CD4-positive, alpha-beta T cell treated with Interleukin-4 for 1 hour (primary cell): ENCODE results near the gene BRD3.

Experiments used
- DNase-seq, 2 donors: peaks; one replicate each; pipeline ENCODE4 v3.0.0-alpha.2; 2020 to 2022

BRD3 gene

GRCh38 chr9:134053941-134054761 lies 13.7 kb downstream of the BRD3 start:
- DNase-seq, result no peak

- DNase-seq, result no peak
Measured at GRCh38 chr9:134053401-134053871, 14.4 kb downstream of the BRD3 start.

DNA sequence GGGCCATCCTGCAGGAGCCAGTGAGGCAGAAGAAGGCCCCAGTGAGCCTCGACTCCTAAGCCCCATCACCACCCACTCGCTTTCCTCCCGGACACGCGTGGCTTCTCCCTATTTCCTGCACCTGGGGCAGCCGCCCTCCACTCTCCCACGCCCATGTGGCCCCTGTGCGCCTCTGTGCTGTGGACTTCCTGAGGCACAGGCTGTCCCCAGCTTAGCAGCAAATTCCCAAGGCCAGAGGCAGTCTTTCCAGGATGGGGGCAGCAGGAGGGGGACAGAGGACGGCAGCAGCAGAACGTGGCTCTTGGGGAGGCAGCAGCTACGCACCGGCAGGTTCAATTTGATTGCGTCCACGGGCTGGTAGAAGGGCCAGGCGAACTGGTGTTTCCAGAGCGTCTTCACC lies 14.9 kb downstream of the BRD3 start:
- no peak for DNase-seq

- DNase-seq, result no peak
Measured at GRCh38 chr9:134052491-134052890, 15.3 kb downstream of the BRD3 start.

DNA sequence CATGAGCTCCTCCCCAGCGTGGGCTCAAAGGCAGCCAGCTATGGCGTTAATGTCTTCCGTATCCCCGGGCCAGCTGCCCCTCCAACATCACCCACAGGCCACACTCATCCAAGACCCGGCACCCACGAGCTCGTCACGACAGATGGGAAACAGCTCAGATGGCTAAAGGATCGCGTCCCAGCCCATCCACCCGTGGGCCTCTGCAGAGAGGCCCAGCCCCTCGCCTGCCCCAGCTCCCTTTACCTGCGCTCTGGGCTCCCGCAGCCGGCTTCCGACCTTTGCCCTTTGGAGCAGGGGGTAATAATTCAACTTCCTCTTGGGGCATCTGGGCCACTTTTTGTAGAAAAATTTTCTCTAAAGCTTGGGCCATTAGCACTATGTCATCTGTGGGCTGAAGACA lies 16.5 kb downstream of the BRD3 start:
- no peak for DNase-seq

GRCh38 chr9:134050726-134051125 lies 17.1 kb downstream of the BRD3 start:
- no peak for DNase-seq

DNA sequence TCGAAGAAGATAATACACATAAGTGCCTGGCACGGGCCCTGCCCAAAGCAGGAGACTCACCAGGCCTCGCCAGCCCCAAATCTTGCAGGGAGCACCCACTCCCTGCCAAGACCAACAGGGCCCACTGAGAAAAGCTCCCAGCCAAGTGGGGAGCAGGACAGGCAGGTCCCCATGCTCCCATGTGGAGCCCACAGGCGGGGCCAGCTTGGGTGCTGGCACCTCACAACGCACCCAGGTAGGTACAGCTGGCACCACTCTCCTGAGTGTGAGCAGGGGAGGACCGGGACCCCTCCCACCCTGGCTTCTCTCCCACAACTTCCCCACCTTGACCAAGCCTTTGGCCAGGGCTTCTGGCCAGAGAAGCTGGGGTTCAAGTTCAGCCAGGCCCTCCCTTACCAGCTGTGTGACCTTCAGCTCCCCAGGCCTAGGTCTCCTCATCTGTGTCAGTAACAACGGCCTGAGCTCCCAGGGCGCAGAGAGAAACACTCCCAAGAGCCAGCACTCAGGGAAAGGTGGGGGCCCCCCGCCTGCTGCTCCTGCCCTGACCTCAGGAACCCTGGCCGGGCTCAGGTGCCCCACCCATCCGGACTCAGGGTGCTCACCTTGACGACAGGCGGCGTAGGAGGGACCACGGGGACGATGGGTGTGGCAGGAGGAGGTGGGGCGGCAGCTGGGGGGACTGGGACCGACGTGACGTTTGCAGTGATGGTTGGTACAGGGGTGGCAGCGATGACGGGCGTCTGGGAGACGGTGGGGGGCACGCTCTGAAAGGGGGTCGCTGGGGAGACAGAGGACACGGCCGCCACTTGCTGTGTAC lies 17.8 kb downstream of the BRD3 start:
- no peak for DNase-seq

DNA sequence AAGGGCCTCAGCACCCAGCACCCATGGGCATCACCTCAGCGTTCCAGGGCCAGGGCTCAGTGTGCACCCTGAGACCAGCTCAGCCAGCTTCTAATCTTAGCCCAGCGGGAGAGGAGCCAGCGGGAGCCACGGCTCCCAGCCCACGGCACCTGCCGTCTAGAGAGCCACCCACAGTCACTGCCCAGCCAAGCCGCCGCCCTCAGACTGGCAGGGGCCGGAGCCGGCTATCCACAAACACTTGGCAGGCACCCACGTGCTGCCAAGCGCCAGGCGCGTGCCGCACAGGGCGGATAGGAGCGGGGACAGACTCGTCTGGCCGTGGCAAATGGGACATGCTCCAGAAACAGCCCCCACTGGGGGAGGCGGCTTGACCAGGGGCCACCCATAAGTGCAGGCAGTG lies 18.6 kb downstream of the BRD3 start:
- DNase-seq, result no peak

DNA sequence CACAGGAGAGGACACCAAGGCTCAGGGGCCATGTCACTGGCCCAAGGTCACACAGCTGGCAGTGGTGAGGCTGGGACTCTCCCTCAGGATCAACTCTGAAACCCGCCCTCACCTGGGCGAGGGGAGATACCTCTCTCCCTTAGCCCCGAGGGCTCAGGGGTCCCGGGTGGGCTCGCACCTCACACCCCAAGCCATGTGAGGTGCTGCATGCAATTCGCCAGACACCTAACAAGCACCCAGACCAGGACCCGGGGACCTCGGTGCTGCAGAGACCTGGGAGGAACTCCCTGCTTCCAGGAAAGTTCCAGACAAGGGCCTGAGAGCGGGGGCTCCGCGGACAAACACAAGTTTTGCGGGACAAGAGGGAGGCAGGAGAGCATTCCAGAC lies 19.3 kb downstream of the BRD3 start:
- DNase-seq, result no peak

DNA sequence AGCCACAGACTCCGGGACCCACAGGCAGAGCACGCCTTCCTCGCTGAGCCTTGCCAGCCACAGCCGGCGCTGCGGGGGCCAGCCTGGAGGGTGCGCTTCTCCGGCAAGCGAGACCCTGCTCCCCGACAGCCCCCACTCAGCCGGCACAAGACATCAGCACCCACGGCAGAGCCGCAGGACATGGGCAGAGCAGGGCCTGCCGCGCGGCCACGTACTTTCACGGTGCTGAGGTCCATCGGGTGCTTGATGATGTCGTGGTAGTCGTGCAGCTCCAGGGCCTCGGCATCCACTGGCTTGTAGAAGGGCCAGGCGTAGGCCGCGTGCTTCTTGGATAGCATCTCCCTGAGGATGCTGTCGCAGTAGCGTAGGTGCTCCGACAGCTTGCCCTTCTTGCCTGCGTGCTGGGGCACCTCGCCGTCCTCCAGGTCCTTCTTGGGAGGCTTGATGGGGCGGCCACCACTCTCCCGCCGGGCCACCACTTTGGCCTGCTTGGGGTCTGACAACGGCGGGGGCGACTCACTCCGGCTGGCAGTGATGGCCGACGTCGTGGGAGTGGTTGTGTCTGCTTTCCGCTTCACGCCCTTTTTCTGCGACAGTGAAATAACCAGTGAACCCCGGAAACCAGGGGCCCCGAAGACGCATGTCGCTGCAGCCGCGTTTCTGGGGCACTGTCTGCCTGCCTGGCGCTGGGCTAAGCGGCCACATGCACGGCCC lies 19.8 kb downstream of the BRD3 start:
- DNase-seq, result no peak

GRCh38 chr9:134046894-134047681 lies 20.7 kb downstream of the BRD3 start:
- no peak for DNase-seq

DNA sequence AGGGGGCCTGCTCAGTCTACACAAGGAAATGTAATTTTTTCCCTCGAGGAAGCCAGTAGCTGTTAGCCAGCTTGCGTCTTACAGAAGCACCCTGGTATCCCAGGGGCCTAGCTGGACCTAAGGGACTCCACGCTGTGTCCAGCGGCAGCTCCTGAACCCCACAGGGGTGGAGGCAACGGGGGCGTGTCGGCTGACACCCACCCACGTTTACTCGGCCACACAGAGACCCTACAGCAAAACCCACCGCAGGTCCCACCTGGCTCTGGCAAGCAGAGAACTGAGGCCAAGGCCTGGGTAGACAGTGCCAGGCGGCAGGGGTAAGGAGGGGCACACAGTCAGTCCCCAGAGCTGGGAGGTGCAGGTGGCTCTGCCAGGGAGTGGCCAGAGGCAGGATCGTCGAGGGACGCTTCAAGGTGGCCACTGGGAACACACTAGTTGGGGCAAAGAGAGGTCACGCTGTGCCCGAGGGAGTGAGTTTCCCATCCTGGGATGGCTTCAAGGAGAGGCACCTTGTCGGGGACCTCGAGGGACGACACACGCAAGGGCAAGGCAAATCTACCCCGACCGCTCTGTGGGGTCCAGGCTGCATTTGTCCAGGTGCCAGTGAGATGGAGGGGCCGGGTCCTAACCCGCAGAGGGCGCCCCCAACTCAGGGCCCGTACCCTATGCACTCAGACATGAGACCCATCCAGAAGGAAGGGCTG lies 21.8 kb downstream of the BRD3 start:
- no peak for DNase-seq

GRCh38 chr9:134044944-134045343 lies 22.9 kb downstream of the BRD3 start:
- no peak for DNase-seq

DNA sequence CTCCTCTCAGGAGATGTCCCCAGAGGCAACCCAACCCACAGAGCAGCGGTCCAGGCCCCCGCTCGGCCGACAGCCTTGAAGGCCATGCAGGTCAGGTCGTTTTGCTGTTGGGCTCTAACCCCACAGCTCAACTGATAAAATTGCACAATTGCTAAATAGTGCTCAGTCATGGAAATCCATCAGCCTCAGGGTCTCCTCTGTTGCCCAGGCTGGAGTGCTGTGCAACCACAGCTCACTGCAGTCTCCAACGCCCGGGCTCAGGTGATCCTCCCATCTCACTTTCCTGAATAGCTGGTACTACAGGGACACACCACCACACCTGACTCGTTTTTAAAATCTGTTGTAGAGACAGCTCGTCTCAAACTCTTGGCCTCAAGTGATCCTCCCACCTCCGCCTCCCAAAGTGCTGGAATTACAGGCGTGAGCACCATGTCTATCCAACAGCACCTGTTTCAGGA lies 24.3 kb downstream of the BRD3 start:
- no peak for DNase-seq

GRCh38 chr9:134041649-134041962 lies 26.2 kb downstream of the BRD3 start:
- no peak for DNase-seq

DNA sequence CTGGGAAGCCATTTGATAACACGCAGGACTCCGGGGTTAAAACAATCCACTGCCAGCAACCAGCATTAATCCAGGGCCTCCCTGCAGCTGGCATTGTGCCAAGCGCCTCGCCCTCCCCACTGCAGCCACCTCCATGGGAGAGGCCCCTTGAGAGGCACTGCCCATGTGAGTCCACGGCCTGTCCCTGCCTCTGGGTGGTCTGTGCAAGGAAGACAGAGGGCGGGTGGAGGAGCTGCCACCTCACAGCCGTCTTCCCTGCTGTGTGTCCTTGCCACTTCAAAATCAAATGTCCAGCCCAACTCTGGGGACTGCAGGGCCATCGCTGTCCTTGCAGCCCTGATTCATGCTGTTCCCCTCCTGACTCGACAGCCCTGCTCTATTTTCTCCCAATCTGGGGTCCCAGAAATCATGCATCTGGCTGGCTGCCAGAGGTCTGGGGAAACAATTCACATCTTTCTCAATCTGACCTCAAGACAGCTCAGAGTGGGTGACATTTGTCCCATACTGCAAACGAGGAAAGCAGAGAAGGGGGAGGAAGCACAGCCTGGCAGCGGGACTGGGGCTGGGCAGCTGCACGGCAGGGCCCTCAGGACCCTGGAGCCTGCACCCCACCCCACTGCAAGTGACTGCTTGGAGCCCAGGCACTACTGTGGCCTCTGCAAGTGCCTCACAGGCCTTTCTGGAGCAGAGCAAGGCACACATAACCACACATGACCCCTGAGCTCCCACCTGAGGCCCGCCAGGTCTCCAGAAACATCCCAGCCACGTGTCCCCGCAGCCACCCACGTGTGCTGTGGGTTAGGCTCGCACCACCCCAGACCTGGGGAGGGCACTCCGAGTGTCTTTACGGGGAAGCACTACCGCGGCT lies 26.8 kb downstream of the BRD3 start:
- no peak for DNase-seq

DNA sequence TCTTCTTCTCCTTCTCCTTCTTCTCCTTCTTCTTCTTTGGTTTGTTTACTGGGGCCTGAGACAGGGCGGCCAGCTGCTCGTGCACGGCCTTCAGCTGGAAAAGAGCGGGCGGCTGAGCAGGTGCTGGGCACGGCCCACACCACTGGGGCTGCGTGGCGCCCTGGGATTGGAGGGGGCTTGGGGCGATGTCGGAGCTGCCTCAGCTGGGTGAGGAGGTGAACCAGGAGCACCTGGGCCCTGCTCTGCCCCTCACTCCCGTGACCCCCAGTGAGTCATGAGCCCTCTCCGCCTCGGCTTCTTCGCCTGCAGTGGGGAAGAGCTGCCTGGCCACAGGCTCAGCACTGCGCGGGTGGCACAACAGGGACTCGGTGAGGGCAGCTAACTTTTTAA lies 27.7 kb downstream of the BRD3 start:
- no peak for DNase-seq

DNA sequence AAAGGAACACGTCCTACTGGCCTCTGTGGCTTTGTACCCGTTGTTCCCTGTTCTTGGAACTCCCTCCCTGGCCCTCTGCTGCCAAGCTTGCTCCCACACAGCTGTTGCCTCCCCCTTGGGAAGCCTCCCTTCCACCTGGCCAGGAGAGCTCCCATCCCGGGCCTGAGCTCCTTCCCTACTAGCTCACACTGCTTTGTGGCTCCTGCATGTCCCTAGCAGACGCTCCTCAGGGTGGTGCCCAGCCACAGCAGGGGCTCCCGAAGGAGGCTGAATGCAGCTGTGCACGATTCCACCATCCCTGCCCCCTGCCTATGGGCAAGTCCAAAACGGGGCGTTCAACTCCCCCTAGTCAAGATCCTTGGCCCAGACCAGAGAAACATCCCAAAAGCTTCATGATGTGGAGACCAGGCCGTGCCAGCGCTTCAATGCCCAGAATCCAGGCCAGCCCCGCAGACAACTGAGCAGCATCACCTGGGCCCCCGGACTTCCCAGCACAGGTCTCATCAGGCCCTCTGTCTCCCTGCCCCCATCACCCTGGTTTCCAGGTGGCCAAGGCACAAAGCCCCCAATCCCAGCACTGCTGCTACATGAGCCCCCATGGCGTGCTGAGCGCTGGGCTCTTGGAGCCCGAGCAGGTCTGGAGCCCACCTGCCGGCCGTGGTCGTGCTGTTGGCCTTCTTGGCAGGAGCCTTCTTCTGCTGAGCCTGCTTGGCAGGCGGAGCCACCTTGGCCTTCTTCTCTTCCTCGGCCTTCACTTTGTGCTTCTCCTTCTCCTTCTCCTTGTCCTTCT lies 28.2 kb downstream of the BRD3 start:
- DNase-seq, result no peak

DNA sequence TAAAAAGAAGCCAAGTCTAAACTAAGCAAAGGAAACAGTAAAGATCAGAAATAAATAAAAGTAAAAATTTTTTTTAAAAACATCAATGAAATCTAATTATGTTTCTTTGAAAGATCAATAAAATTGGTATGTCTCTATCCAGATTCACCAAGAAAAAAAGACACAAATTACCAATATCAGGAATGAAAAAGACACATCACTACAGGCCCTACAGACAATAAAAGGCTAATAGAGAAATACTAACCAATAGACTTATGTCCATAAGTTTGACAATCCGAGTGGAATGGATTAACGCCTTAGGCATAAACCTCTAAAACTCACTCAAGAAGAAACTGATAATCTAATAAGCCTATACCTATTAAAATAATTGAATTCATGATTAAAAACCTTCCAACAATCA lies 30.2 kb downstream of the BRD3 start:
- no peak for DNase-seq

DNA sequence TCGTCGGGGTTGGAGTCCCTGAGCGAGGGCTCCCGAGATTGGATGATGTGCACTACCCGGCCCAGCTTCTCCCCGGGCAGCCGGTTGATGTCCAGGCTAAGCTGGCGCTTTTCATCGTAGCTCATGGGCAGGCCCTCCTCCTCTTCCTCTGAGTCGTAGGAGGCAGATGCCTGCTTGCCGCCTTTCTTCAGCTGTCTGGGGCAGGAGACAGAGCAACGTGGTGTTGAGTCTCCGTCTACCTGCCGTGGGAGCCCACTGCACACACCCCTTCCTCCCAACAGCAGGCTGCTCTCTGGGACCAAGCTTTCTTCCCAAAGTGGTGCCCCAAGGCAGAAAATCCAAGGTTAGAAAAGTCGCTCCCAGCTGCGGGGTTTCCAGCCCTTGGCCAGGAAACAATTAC lies 31.7 kb downstream of the BRD3 start:
- DNase-seq, result no peak
